Measurements from ENCODE around the gene MSMB. TPM values are rescaled to one million over a fixed set of nuclear protein-coding genes. Genes with fewer than 3 reads are reported as not detected.

Gene MSMB
- total and polyA plus RNA-seq, 2 of the 4 experiments (the other 2 are of a cell fraction) = not detected

DNA sequence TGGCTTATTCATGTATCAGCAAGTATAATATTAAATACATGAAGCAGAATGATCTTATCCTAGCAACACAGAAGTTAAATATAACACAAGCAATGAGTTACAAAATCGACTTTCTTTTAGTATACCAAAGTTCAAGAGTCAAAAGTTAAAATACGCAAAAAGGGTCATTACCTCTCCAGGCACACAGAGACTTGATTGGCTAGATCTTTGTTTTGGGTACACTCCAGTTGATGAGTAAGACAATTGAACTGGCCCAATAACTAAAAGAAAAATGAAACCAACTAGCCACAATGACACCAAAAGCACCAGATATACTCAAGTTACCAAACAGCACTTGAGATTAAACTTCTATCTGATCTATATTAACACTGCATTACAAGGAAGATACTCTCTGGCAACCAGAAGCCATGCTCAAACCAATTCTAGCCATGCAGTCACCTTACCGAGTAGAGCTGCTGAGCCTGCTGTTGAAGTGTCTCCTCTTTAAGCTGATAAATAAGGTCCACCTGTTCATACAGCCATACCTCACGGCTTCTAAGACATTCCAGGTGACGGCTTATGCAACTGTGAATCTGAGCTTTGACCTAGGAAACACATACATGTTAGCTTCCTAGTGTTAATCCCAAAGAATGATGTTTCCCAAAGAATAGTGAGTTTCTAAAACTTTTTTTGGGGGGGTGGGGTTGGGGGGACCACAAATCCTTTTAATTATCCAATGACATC, 31.2 kb downstream of the MSMB start:
- peak overlapping the region; percentile 9; the same call in 1 of the 2 replicates for H3K27ac ChIP-seq (ENCODE audit: insufficient read depth, low read length)
- H3K18ac ChIP-seq (ENCODE audit: low read depth, low read length) = no peak overlapping the region
- H2BK20ac ChIP-seq (ENCODE audit: low read depth, low read length) = no peak overlapping the region
- H2AFZ ChIP-seq (replicated peaks; ENCODE audit: low read length, poor library complexity) = no peak overlapping the region
- H3K36me3 ChIP-seq (ENCODE audit: control insufficient read depth, insufficient read depth, low read length) = peaks cover 40% of the 10 kb centered on the region
- no peak for TF ChIP-seq BHLHE40 (IDR thresholded peaks at IDR 0.05; ENCODE audit: low read depth, low read length)
- TF ChIP-seq, protein P1, sequence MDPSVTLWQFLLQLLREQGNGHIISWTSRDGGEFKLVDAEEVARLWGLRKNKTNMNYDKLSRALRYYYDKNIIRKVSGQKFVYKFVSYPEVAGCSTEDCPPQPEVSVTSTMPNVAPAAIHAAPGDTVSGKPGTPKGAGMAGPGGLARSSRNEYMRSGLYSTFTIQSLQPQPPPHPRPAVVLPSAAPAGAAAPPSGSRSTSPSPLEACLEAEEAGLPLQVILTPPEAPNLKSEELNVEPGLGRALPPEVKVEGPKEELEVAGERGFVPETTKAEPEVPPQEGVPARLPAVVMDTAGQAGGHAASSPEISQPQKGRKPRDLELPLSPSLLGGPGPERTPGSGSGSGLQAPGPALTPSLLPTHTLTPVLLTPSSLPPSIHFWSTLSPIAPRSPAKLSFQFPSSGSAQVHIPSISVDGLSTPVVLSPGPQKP (IDR thresholded peaks at IDR 0.05; ENCODE audit: borderline replicate concordance, low read depth, low read length) = no peak
- no peak for TF ChIP-seq SMC3 (IDR thresholded peaks at IDR 0.05; ENCODE audit: low read depth, low read length)
- TF ChIP-seq RFX5 (IDR thresholded peaks at IDR 0.05; ENCODE audit: low read depth, low read length) = no peak
- TF ChIP-seq CEBPB (IDR thresholded peaks at IDR 0.05; ENCODE audit: low read depth, low read length) = no peak
- no peak for TF ChIP-seq MAFK (IDR thresholded peaks at IDR 0.05; ENCODE audit: low read depth, low read length)
- TF ChIP-seq FOS (IDR thresholded peaks at IDR 0.05; ENCODE audit: low read depth, low read length) = no peak
- no peak for TF ChIP-seq RCOR1 (IDR thresholded peaks at IDR 0.05; ENCODE audit: insufficient replicate concordance, low read length)
- TF ChIP-seq, protein P2, sequence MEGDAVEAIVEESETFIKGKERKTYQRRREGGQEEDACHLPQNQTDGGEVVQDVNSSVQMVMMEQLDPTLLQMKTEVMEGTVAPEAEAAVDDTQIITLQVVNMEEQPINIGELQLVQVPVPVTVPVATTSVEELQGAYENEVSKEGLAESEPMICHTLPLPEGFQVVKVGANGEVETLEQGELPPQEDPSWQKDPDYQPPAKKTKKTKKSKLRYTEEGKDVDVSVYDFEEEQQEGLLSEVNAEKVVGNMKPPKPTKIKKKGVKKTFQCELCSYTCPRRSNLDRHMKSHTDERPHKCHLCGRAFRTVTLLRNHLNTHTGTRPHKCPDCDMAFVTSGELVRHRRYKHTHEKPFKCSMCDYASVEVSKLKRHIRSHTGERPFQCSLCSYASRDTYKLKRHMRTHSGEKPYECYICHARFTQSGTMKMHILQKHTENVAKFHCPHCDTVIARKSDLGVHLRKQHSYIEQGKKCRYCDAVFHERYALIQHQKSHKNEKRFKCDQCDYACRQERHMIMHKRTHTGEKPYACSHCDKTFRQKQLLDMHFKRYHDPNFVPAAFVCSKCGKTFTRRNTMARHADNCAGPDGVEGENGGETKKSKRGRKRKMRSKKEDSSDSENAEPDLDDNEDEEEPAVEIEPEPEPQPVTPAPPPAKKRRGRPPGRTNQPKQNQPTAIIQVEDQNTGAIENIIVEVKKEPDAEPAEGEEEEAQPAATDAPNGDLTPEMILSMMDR (conservative IDR thresholded peaks at IDR 0.05; ENCODE audit: low read depth, low read length) = no peak
- TF ChIP-seq RAD21 (IDR thresholded peaks at IDR 0.05; ENCODE audit: low read length) = no peak
- peaks cover 31 to 57% of the 10 kb centered on the region in 2 experiments for H3K79me1 ChIP-seq (ENCODE audit: low read depth in 1 of 2, low read length in 2 of 2)
- peak overlapping the region; percentile 56 for H2BK5ac ChIP-seq (ENCODE audit: low read depth, low read length, poor library complexity, severe bottlenecking)
- H3K9me3 ChIP-seq (ENCODE audit: control insufficient read depth, insufficient read depth, low read length) = no peaks in the 10 kb centered on the region
- ATAC-seq (ENCODE audit: low read depth) (peak; percentile 21), DNase-seq (peak; percentile 65)
- no peak overlapping the region for H2BK120ac ChIP-seq (ENCODE audit: low read depth, low read length)
- H3K23ac ChIP-seq (ENCODE audit: low read depth, low read length) = no peak overlapping the region
- H2AK5ac ChIP-seq (ENCODE audit: low read depth, low read length) = no peak overlapping the region
- intact Hi-C loops (cut with micrococcal nuclease) (no loop called here), in situ Hi-C loops (cut with MboI; ENCODE audit: low sequenced_read_pairs) (loop anchor here (25.0 kb wide), 1 partner anchor 1028 kb away; the partner anchor contains the start of gene DEPP1), dilution Hi-C loops (cut with HindIII; ENCODE audit: low sequenced_read_pairs, unreplicated experiment) (no loop called here)
- H3K4me2 ChIP-seq (ENCODE audit: low read depth, low read length) = peak overlapping the region; percentile 50; the same call in 1 of the 2 replicates
- H3K9ac ChIP-seq (ENCODE audit: low read depth, low read length) = no peak overlapping the region
- peaks cover 39% of the 10 kb centered on the region for H4K20me1 ChIP-seq (ENCODE audit: insufficient read depth, low read length)
- H2AK9ac ChIP-seq (replicated peaks; ENCODE audit: low read depth, low read length, poor library complexity) = no peak overlapping the region
- no peak overlapping the region for H4K91ac ChIP-seq (ENCODE audit: insufficient read depth, low read depth, low read length)
- no peak overlapping the region for H2BK15ac ChIP-seq (ENCODE audit: low read depth, low read length)
- no TSS peak for BruUV-seq (replicated peaks)
- ChIA-PET POLR2A (ENCODE audit: unreplicated experiment) (no interaction called here), CTCF (no interaction called here)
- peaks cover 14% of the 10 kb centered on the region for H3K9me1 ChIP-seq (ENCODE audit: insufficient read depth, low read length)
- no peak overlapping the region for H3K56ac ChIP-seq (ENCODE audit: extremely low read depth, insufficient read depth, low read length)
- H3K4me1 ChIP-seq (ENCODE audit: control insufficient read depth, insufficient read depth, low read length) = peaks cover 13% of the 10 kb centered on the region
- no peak overlapping the region for H3K4ac ChIP-seq (ENCODE audit: low read depth, low read length)
- no peaks in the 10 kb centered on the region for H3K27me3 ChIP-seq (ENCODE audit: control insufficient read depth, insufficient read depth, low read length)
- peak overlapping the region; percentile 35; the same call in 1 of the 2 replicates for H4K5ac ChIP-seq (ENCODE audit: low read depth, low read length)
- no peak overlapping the region for H4K8ac ChIP-seq (ENCODE audit: low read depth in 2 of 2, low read length in 2 of 2)
- no peak overlapping the region for H3K4me3 ChIP-seq (ENCODE audit: insufficient read depth, low read depth, low read length)
- 83% methylated on average over 1 of the region's 5 CpGs; no CpG with 5 or more reads in 1 of the 2 experiments for WGBS, 2 experiments (ENCODE audit: extremely low coverage in 2 of 2, insufficient read length in 1 of 2)
- no peak overlapping the region for H3K14ac ChIP-seq (replicated peaks; ENCODE audit: low read depth, low read length)
